GM12878 (cell line): ENCODE results near the gene LYL1. TPM values are rescaled to one million over a fixed set of nuclear protein-coding genes. Genes with fewer than 3 reads are reported as not detected.

Experiments used
- ATAC-seq: fragments of 200-7000 bp; cut with Tn5 transposase; 3 replicates; pipeline ENCODE4 v1.9.1; 2020; ENCODE audit warnings: mild to moderate bottlenecking, moderate library complexity
- BruUV-seq: library from RNA; stranded (reverse); fragments of 400-500 nt; replicated peaks from 2 replicates; lab custom pipeline; 2021; lab: Mats Ljungman, UMichigan
- CTCF ChIA-PET: fragments of 300-600 bp; sonication (Branson Sonifier 250); formaldehyde crosslinking; extraction: SDS; loops from one replicate; lab custom pipeline; 2021; ENCODE audit warnings: inconsistent platforms; lab: Yijun Ruan, JAX
- POLR2A ChIA-PET: fragments of 350-600 bp; formaldehyde crosslinking; extraction: SDS; loops from one replicate; lab custom pipeline; 2021; ENCODE audit warnings: inconsistent platforms; lab: Charles Lee
- RAD21 ChIA-PET: fragments of 300-600 bp; sonication (Branson Sonifier 250); formaldehyde crosslinking; loops from one replicate; lab custom pipeline; 2023; ENCODE audit warnings: antibody characterized with exemption; ENCODE audit not compliant: unreplicated experiment; lab: Charles Lee
- SMC1A ChIA-PET: fragments of 300-600 bp; sonication (Branson Sonifier 250); formaldehyde crosslinking; loops from one replicate; lab custom pipeline; 2023; ENCODE audit not compliant: unreplicated experiment, uncharacterized antibody; lab: Charles Lee
- DNase-seq: peaks from one replicate; pipeline ENCODE4 v3.0.0-alpha.2; 2011; ENCODE audit warnings: low read depth, low spot score
- FAIRE-seq: peaks from 3 replicates; lab custom pipeline; 2011; peaks lifted over from hg19 to GRCh38; lab: Jason Lieb, UNC
- H2AFZ ChIP-seq: 2 replicates; pipeline ENCODE4 v1.6.0; 2011; ENCODE audit warnings: low read depth, low read length, control low read depth; ENCODE audit not compliant: control insufficient read depth
- H3K27ac ChIP-seq: 2 replicates; pipeline ENCODE4 v1.5.1; 2011; ENCODE audit warnings: control low read depth; ENCODE audit not compliant: control insufficient read depth, insufficient read depth
- H3K27me3 ChIP-seq, 2 experiments: replicated peaks in 1 of 2; 2 replicates each; pipeline versions ENCODE4 v1.6.0 to v1.6.1; 2011; ENCODE audit warnings: low read length in 1 of 2; ENCODE audit not compliant: control insufficient read depth in 2 of 2, insufficient read depth in 2 of 2
- H3K36me3 ChIP-seq, 2 experiments: 2 replicates each; pipeline ENCODE4 v1.5.1; 2011; ENCODE audit warnings: low read length in 1 of 2; ENCODE audit not compliant: control insufficient read depth in 2 of 2, insufficient read depth in 2 of 2
- H3K4me1 ChIP-seq: 2 replicates; pipeline ENCODE4 v1.6.1; 2011; ENCODE audit warnings: mild to moderate bottlenecking, low read length, moderate library complexity, mixed read lengths; ENCODE audit not compliant: control insufficient read depth, insufficient read depth
- H3K4me2 ChIP-seq: 2 replicates; pipeline ENCODE4 v1.6.0; 2011; ENCODE audit warnings: control low read depth; ENCODE audit not compliant: control insufficient read depth, insufficient read depth
- H3K4me3 ChIP-seq: fragments of 200-600 bp; sonication (generic); 2 replicates; pipeline ENCODE4 v1.5.1; 2016
- H3K79me2 ChIP-seq: 2 replicates; pipeline ENCODE4 v1.6.0; 2011; ENCODE audit warnings: low read length; ENCODE audit not compliant: control insufficient read depth, insufficient read depth
- H3K9ac ChIP-seq: 2 replicates; pipeline ENCODE4 v1.8.0; 2011; ENCODE audit warnings: low read length, control low read depth, mixed read lengths; ENCODE audit not compliant: control insufficient read depth, insufficient read depth
- H3K9me3 ChIP-seq: replicated peaks from 3 replicates; pipeline ENCODE4 v1.5.1; 2011; ENCODE audit warnings: mild to moderate bottlenecking, low read length; ENCODE audit not compliant: control insufficient read depth, insufficient read depth
- H4K20me1 ChIP-seq: 2 replicates; pipeline ENCODE4 v1.6.0; 2011; ENCODE audit not compliant: control insufficient read depth, insufficient read depth
- BRCA1 ChIP-seq: IDR thresholded peaks from 2 replicates; pipeline ENCODE4 v1.6.1; 2011; ENCODE audit warnings: low read depth, low read length, improper control_type of control experiment
- CEBPZ ChIP-seq: fragments of 150-350 bp; IDR thresholded peaks from 2 replicates; pipeline ENCODE4 v1.6.1; 2016; ENCODE audit warnings: low read depth, low read length
- HCFC1 ChIP-seq: fragments of 150-350 bp; IDR thresholded peaks from 2 replicates; pipeline ENCODE4 v1.6.1; 2014; ENCODE audit warnings: low read length
- KDM1A ChIP-seq: fragments of 200-600 bp; sonication (generic); IDR thresholded peaks from 2 replicates; pipeline ENCODE4 v1.6.1; 2016; ENCODE audit warnings: borderline replicate concordance
- MYC ChIP-seq: IDR thresholded peaks from 2 replicates; pipeline ENCODE4 v1.6.1; 2011; ENCODE audit warnings: mild to moderate bottlenecking, low read length, moderate library complexity, inconsistent platforms; ENCODE audit not compliant: insufficient read depth, insufficient replicate concordance, insufficient read length, severe bottlenecking
- NR2F1 ChIP-seq: fragments of 450-650 bp; conservative IDR thresholded peaks from 2 replicates; pipeline ENCODE4 v1.6.1; 2017; ENCODE audit warnings: mild to moderate bottlenecking
- SMC3 ChIP-seq: IDR thresholded peaks from 2 replicates; pipeline ENCODE4 v1.6.1; 2011; ENCODE audit warnings: low read length, improper control_type of control experiment, borderline replicate concordance
- STAT3 ChIP-seq: IDR thresholded peaks from 2 replicates; pipeline ENCODE4 v1.6.1; 2011; ENCODE audit warnings: low read depth, low read length, improper control_type of control experiment
- TARDBP ChIP-seq: IDR thresholded peaks from 2 replicates; pipeline ENCODE4 v1.6.1; 2016; ENCODE audit warnings: borderline replicate concordance
- WGBS: methylation state at CpG from one replicate; pipeline ENCODE4 v1.1.6; 2016; ENCODE audit warnings: low lambda C conversion rate; ENCODE audit not compliant: insufficient replicate concordance, insufficient coverage; ENCODE audit errors: missing lambda C conversion rate; 5-methylcytosine and 5-hydroxymethylcytosine counted together
- in situ Hi-C: fragments of 300-500 bp; cut with MboI; formaldehyde crosslinking; loops from 9 replicates; pipeline ENCODE4 v1.14.3; 2018; ENCODE audit warnings: mixed read lengths
- intact Hi-C: fragments of 100-400 bp; cut with micrococcal nuclease; formaldehyde crosslinking; loops from one replicate; pipeline ENCODE4 v1.14.2; 2022; ENCODE audit not compliant: unreplicated experiment
- polyA plus RNA-seq, 11 experiments: library from polyadenylated mRNA; depleted of rRNA in 4 of 11; unstranded in 6 of 11; stranded (reverse) in 5 of 11; fragments of >200 nt; fragmentation: Nextera tagmentation in 4 of 11; fragmentation: Illumina TruSeq in 1 of 11; extraction: Ambion mirVana in 4 of 11; extraction: Trizol in 1 of 11; gene quantifications; 1 replicate in 1 of 11; 2 replicates in 10 of 11; pipeline versions ENCODE4 v1.2.1 to v1.2.3, GENCODE V29; 2011 to 2016; ENCODE audit warnings: inconsistent platforms in 2 of 11, missing spikeins in 2 of 11, low read depth in 1 of 11
- total RNA-seq, 4 experiments: library from RNA; depleted of rRNA in 3 of 4; stranded (reverse); fragments of >200 nt in 3 of 4; fragmentation: Illumina TruSeq in 1 of 4; extraction: Trizol in 1 of 4; gene quantifications; 2 replicates each; pipeline versions ENCODE4 v1.2.1 to v1.2.3, GENCODE V29; 2013 to 2021
- TF ChIP-seq, protein P1 (sequence below): fragments of 450-650 bp; IDR thresholded peaks from 2 replicates; pipeline ENCODE4 v1.6.1; 2017; ENCODE audit warnings: antibody characterized with exemption, mild to moderate bottlenecking, moderate library complexity

LYL1 gene
- total and polyA plus RNA-seq, 10 of the 15 experiments (the other 5 are each of a cell fraction or from before 2014, with no cell fraction given) = 0.10 to 34.8 (median 4.4) TPM

DNA sequence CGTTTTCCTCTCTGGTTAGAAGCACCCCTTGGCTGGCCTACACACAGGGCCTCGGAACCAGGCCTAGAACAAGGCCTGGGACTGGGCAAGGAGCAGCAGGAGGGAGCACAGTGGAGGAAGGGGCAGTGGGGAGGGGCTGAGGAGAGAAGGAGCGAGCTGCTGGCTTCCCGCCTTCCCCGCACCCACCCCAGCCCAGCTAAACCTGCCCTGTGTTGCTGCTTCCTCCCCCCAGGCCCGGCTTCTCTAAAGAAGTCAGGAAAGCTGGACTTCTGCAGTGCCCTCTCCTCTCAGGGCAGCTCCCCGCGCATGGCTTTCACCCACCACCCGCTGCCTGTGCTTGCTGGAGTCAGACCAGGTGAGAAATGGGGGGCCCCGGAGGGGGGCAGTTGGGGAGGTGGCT, 24.3 kb downstream of the LYL1 start:
- 33% methylated on average over 6 of the region's 10 CpGs for WGBS
- H4K20me1 ChIP-seq = no peaks in the 10 kb centered on the region
- intact Hi-C loops = no loop called here
- SMC1A ChIA-PET = no interaction called here
- ATAC-seq (no peak), DNase-seq (no peak), FAIRE-seq (no peak)
- in situ Hi-C loops = no loop called here
- no peaks in the 10 kb centered on the region for H3K9me3 ChIP-seq
- POLR2A ChIA-PET = no interaction called here
- no peak overlapping the region for H3K4me2 ChIP-seq
- RAD21 ChIA-PET = interaction anchor here (1.1 kb wide), 1 partner anchor 16 kb away, joined by 3 read pairs; no protein-coding TSS in a partner anchor
- no peak overlapping the region for H2AFZ ChIP-seq
- no peaks in the 10 kb centered on the region for H3K36me3 ChIP-seq
- no peak overlapping the region for H3K27ac ChIP-seq
- CTCF ChIA-PET = interaction anchor here (1.3 to 2.5 kb wide), 3 partner anchors 16 to 101 kb away, joined by 4 to 8 read pairs (median 5); no protein-coding TSS in a partner anchor
- no TSS peak for BruUV-seq
- no peaks in the 10 kb centered on the region for H3K79me2 ChIP-seq
- H3K4me3 ChIP-seq = no peak overlapping the region
- H3K27me3 ChIP-seq = peaks cover 1 to 3% of the 10 kb centered on the region in 2 experiments
- TF ChIP-seq TARDBP (no peak), BRCA1 (no peak), MYC (no peak), STAT3 (no peak), CEBPZ (no peak), KDM1A (no peak), HCFC1 (no peak), NR2F1 (no peak), SMC3 (no peak)
- TF ChIP-seq, protein P1, sequence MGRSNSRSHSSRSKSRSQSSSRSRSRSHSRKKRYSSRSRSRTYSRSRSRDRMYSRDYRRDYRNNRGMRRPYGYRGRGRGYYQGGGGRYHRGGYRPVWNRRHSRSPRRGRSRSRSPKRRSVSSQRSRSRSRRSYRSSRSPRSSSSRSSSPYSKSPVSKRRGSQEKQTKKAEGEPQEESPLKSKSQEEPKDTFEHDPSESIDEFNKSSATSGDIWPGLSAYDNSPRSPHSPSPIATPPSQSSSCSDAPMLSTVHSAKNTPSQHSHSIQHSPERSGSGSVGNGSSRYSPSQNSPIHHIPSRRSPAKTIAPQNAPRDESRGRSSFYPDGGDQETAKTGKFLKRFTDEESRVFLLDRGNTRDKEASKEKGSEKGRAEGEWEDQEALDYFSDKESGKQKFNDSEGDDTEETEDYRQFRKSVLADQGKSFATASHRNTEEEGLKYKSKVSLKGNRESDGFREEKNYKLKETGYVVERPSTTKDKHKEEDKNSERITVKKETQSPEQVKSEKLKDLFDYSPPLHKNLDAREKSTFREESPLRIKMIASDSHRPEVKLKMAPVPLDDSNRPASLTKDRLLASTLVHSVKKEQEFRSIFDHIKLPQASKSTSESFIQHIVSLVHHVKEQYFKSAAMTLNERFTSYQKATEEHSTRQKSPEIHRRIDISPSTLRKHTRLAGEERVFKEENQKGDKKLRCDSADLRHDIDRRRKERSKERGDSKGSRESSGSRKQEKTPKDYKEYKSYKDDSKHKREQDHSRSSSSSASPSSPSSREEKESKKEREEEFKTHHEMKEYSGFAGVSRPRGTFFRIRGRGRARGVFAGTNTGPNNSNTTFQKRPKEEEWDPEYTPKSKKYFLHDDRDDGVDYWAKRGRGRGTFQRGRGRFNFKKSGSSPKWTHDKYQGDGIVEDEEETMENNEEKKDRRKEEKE = no peak
- H3K9ac ChIP-seq = no peak overlapping the region
- no peaks in the 10 kb centered on the region for H3K4me1 ChIP-seq
